ENCODE results near the gene DGKG. TPM values are rescaled to one million over a fixed set of nuclear protein-coding genes. Genes with fewer than 3 reads are reported as not detected.

Gene DGKG
- total RNA-seq, 4 donors from 2014 or later, result 1.3 to 5.7 (median 2.3) TPM

GRCh38 chr3:186213946-186214345, 148.1 kb downstream of the DGKG start:
- WGBS, 2 donors, result 27 to 28% methylated on average over 4 of the region's 4 CpGs
- Histone ChIP-seq H3K36me3 (no peaks in the 10 kb centered on the region), H3K4me3 (no peak overlapping the region), H3K9me3 (no peaks in the 10 kb centered on the region), H3K27ac (no peak overlapping the region), H3K27me3 (no peaks in the 10 kb centered on the region), H3K4me1 (peaks cover 0 to 37% (median 19%) of the 10 kb centered on the region in 4 donors)
- no peak for DNase-seq (ENCODE audit: low spot score in 2 of 2)
- TF ChIP-seq POLR2A (IDR thresholded peaks at IDR 0.05) (no peak), CTCF (IDR thresholded peaks at IDR 0.05) (no peak), EP300 (IDR thresholded peaks at IDR 0.05) (no peak)

GRCh38 chr3:186212611-186213010, 149.4 kb downstream of the DGKG start:
- H3K4me1 ChIP-seq, result peaks cover 0 to 37% (median 19%) of the 10 kb centered on the region in 4 donors
- H3K27me3 ChIP-seq, result no peaks in the 10 kb centered on the region
- H3K4me3 ChIP-seq, result no peak overlapping the region
- DNase-seq (ENCODE audit: low spot score in 2 of 2), result no peak
- H3K9me3 ChIP-seq, result no peaks in the 10 kb centered on the region
- TF ChIP-seq EP300 (IDR thresholded peaks at IDR 0.05), result no peak
- no peak for TF ChIP-seq CTCF (IDR thresholded peaks at IDR 0.05)
- TF ChIP-seq POLR2A (IDR thresholded peaks at IDR 0.05), result no peak
- no peaks in the 10 kb centered on the region for H3K36me3 ChIP-seq
- H3K27ac ChIP-seq, result no peak overlapping the region
- 94 to 97% methylated on average over 3 of the region's 3 CpGs for WGBS, 2 donors

GRCh38 chr3:186210852-186211500, 151.1 kb downstream of the DGKG start:
- no peak for DNase-seq (ENCODE audit: low spot score in 2 of 2)
- peak overlapping the region in 2 of 4 donors; percentile 61 to 71 for H3K27ac ChIP-seq
- no peaks in the 10 kb centered on the region for H3K27me3 ChIP-seq
- no peak for TF ChIP-seq EP300 (IDR thresholded peaks at IDR 0.05)
- no peak for TF ChIP-seq POLR2A (IDR thresholded peaks at IDR 0.05)
- no peak for TF ChIP-seq CTCF (IDR thresholded peaks at IDR 0.05)
- WGBS, 2 donors, result 82 to 83% methylated on average over 9 of the region's 9 CpGs
- no peaks in the 10 kb centered on the region for H3K9me3 ChIP-seq
- no peaks in the 10 kb centered on the region for H3K36me3 ChIP-seq
- no peak overlapping the region for H3K4me3 ChIP-seq
- peaks cover 0 to 40% (median 19%) of the 10 kb centered on the region in 4 donors for H3K4me1 ChIP-seq

- H3K27me3 ChIP-seq, result no peaks in the 10 kb centered on the region
- no peaks in the 10 kb centered on the region for H3K36me3 ChIP-seq
- TF ChIP-seq CTCF (IDR thresholded peaks at IDR 0.05), result no peak
- H3K4me1 ChIP-seq, result peaks cover 0 to 42% (median 19%) of the 10 kb centered on the region in 4 donors
- H3K27ac ChIP-seq, result peak overlapping the region; percentile 18 to 71 (median 61)
- no peaks in the 10 kb centered on the region for H3K9me3 ChIP-seq
- WGBS, 2 donors, result 10 to 21% methylated on average over 20 of the region's 20 CpGs
- no peak overlapping the region for H3K4me3 ChIP-seq
- DNase-seq (ENCODE audit: low spot score in 2 of 2), result peak in 1 of 2 donors; percentile 35
Measured at GRCh38 chr3:186209810-186210752, 152.0 kb downstream of the DGKG start.

Measured in tibial nerve (tissue), 4 donors.